Measurements from ENCODE around the gene EYS. TPM values are rescaled to one million over a fixed set of nuclear protein-coding genes. Genes with fewer than 3 reads are reported as not detected.

EYS gene
- total and polyA plus RNA-seq, 4 donors, result 0.08 to 0.63 (median 0.36) TPM

GRCh38 chr6:63795006-63795405 is 1912.0 kb downstream of the EYS start:
- no peak for TF ChIP-seq FOXA1 (IDR thresholded peaks at IDR 0.05)
- H3K27ac ChIP-seq (ENCODE audit: low read depth in 1 of 2, low read length in 2 of 2), result no peak overlapping the region

DNA sequence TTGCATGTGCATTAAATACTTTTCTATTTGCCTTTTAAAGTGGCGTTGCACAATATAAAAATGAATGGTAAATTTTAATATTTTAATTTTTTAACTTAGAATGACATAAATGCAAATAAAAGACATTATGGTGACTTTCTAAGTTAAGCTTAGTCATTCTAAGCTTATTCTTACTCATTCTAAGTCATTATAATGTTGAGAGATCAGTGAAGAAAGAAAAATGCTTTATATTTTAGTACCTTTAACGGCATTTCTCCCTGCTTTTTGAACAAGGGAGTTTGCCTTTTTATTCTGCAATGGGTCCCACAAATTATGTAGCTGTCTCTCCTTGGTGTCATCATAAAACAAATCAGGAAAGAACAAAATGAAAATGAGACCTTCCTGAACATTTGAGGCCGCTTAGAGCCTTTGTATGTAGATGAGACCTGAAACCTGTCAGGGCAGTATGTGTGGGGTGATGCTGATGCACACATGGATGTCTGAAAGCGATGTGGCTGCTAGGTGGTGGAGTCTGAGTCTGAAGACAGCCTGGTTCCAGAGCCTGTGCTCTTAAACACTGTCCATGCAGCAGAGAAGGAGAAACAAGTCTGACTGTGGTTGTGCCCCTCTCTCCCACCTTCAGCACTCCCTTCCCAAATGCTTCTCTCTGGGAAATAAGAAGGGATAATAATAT is 1913.4 kb downstream of the EYS start:
- WGBS, result 90% methylated on average over 4 of the region's 4 CpGs
- Histone ChIP-seq H3K9me3 (ENCODE audit: control insufficient read depth in 4 of 4, low read length in 3 of 4) (no peaks in the 10 kb centered on the region), H3K36me3 (ENCODE audit: control insufficient read depth in 4 of 4, insufficient read depth in 3 of 4, low read depth in 1 of 4, low read length in 3 of 4) (no peaks in the 10 kb centered on the region), H3K27ac (ENCODE audit: low read depth in 1 of 2, low read length in 2 of 2) (no peak overlapping the region), H3K4me1 (ENCODE audit: control insufficient read depth in 4 of 4, insufficient read depth in 4 of 4, low read length in 3 of 4) (no peaks in the 10 kb centered on the region), H3K9ac (ENCODE audit: low read depth in 1 of 2, low read length in 2 of 2) (no peak overlapping the region), H3K4me3 (ENCODE audit: low read depth in 1 of 3, low read length in 3 of 3) (no peak overlapping the region), H3K27me3 (ENCODE audit: control insufficient read depth in 4 of 4, insufficient read depth in 4 of 4, low read length in 3 of 4) (no peaks in the 10 kb centered on the region)
- no peak for DNase-seq (ENCODE audit: low spot score)
- TF ChIP-seq GABPA (IDR thresholded peaks at IDR 0.05 in 1 of 2, conservative IDR thresholded peaks at IDR 0.05 in 1 of 2), result no peak
- TF ChIP-seq, protein P1, sequence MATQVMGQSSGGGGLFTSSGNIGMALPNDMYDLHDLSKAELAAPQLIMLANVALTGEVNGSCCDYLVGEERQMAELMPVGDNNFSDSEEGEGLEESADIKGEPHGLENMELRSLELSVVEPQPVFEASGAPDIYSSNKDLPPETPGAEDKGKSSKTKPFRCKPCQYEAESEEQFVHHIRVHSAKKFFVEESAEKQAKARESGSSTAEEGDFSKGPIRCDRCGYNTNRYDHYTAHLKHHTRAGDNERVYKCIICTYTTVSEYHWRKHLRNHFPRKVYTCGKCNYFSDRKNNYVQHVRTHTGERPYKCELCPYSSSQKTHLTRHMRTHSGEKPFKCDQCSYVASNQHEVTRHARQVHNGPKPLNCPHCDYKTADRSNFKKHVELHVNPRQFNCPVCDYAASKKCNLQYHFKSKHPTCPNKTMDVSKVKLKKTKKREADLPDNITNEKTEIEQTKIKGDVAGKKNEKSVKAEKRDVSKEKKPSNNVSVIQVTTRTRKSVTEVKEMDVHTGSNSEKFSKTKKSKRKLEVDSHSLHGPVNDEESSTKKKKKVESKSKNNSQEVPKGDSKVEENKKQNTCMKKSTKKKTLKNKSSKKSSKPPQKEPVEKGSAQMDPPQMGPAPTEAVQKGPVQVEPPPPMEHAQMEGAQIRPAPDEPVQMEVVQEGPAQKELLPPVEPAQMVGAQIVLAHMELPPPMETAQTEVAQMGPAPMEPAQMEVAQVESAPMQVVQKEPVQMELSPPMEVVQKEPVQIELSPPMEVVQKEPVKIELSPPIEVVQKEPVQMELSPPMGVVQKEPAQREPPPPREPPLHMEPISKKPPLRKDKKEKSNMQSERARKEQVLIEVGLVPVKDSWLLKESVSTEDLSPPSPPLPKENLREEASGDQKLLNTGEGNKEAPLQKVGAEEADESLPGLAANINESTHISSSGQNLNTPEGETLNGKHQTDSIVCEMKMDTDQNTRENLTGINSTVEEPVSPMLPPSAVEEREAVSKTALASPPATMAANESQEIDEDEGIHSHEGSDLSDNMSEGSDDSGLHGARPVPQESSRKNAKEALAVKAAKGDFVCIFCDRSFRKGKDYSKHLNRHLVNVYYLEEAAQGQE (IDR thresholded peaks at IDR 0.05), result no peak
- TF ChIP-seq, protein P2, sequence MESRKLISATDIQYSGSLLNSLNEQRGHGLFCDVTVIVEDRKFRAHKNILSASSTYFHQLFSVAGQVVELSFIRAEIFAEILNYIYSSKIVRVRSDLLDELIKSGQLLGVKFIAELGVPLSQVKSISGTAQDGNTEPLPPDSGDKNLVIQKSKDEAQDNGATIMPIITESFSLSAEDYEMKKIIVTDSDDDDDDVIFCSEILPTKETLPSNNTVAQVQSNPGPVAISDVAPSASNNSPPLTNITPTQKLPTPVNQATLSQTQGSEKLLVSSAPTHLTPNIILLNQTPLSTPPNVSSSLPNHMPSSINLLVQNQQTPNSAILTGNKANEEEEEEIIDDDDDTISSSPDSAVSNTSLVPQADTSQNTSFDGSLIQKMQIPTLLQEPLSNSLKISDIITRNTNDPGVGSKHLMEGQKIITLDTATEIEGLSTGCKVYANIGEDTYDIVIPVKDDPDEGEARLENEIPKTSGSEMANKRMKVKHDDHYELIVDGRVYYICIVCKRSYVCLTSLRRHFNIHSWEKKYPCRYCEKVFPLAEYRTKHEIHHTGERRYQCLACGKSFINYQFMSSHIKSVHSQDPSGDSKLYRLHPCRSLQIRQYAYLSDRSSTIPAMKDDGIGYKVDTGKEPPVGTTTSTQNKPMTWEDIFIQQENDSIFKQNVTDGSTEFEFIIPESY (IDR thresholded peaks at IDR 0.05), result no peak
- no peak for TF ChIP-seq FOXA1 (IDR thresholded peaks at IDR 0.05)
- no peak for TF ChIP-seq HNF4A (conservative IDR thresholded peaks at IDR 0.05)
- no peak for TF ChIP-seq EGR1 (IDR thresholded peaks at IDR 0.05; ENCODE audit: low read depth in 2 of 2)
- TF ChIP-seq, protein P3, sequence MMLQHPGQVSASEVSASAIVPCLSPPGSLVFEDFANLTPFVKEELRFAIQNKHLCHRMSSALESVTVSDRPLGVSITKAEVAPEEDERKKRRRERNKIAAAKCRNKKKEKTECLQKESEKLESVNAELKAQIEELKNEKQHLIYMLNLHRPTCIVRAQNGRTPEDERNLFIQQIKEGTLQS (IDR thresholded peaks at IDR 0.05), result no peak
- TF ChIP-seq TAF1 (conservative IDR thresholded peaks at IDR 0.05), result no peak
- no peak for TF ChIP-seq MAX (IDR thresholded peaks at IDR 0.05)
- no peak for TF ChIP-seq RXRA (IDR thresholded peaks at IDR 0.05)
- TF ChIP-seq FOXA2 (IDR thresholded peaks at IDR 0.05), result no peak
- no peak for TF ChIP-seq CTCF (IDR thresholded peaks at IDR 0.05; ENCODE audit: low read depth, low read length, missing input control)
- no peak for TF ChIP-seq SP1 (IDR thresholded peaks at IDR 0.05)
- no peak for TF ChIP-seq JUND (IDR thresholded peaks at IDR 0.05)
- TF ChIP-seq HNF4G (IDR thresholded peaks at IDR 0.05), result no peak
- TF ChIP-seq YY1 (IDR thresholded peaks at IDR 0.05), result no peak
- TF ChIP-seq RAD21 (IDR thresholded peaks at IDR 0.05), result no peak
- TF ChIP-seq NR2F2 (IDR thresholded peaks at IDR 0.05), result no peak

More at GRCh38 chr6:63795006-63795405, 1912.0 kb downstream of the EYS start:
- no peaks in the 10 kb centered on the region for H3K36me3 ChIP-seq (ENCODE audit: control insufficient read depth in 4 of 4, insufficient read depth in 3 of 4, low read depth in 1 of 4, low read length in 3 of 4)
- H3K9me3 ChIP-seq (ENCODE audit: control insufficient read depth in 4 of 4, low read length in 3 of 4), result no peaks in the 10 kb centered on the region
- no peak overlapping the region for H3K9ac ChIP-seq (ENCODE audit: low read depth in 1 of 2, low read length in 2 of 2)
- no peak for DNase-seq (ENCODE audit: low spot score)
- no peak overlapping the region for H3K4me3 ChIP-seq (ENCODE audit: low read depth in 1 of 3, low read length in 3 of 3)
- peaks cover 2 to 9% (median 7%) of the 10 kb centered on the region in 4 donors for H3K4me1 ChIP-seq (ENCODE audit: control insufficient read depth in 4 of 4, insufficient read depth in 4 of 4, low read length in 3 of 4)
- H3K27me3 ChIP-seq (ENCODE audit: control insufficient read depth in 4 of 4, insufficient read depth in 4 of 4, low read length in 3 of 4), result no peaks in the 10 kb centered on the region
